WERI-Rb-1 (cell line): ENCODE data around the gene KRT12.
A peak's percentile ranks its signal among the peaks of the same experiment; 100 is the strongest.

ENCODE experiments used
- DNase-seq: peaks from one replicate; pipeline ENCODE4 v3.0.0-alpha.2; 2020
- H3K27ac ChIP-seq: fragments of 250-450 bp; sonication (Bioruptor Pico); 2 replicates; pipeline ENCODE4 v1.5.1; 2020; ENCODE audit warnings: mild to moderate bottlenecking, moderate library complexity
- H3K27me3 ChIP-seq: fragments of 250-450 bp; sonication (Bioruptor Pico); 2 replicates; pipeline ENCODE4 v1.5.1; 2021; ENCODE audit warnings: mild to moderate bottlenecking, low read depth, moderate library complexity; ENCODE audit not compliant: insufficient read depth, severe bottlenecking
- H3K36me3 ChIP-seq: fragments of 250-450 bp; sonication (Bioruptor Pico); 2 replicates; pipeline ENCODE4 v1.5.1; 2020; ENCODE audit warnings: mild to moderate bottlenecking, moderate library complexity
- H3K4me3 ChIP-seq: 2 replicates; pipeline ENCODE4 v1.5.1; 2011; ENCODE audit warnings: low read depth, mild to moderate bottlenecking, control low read depth, low read length
- H3K9me3 ChIP-seq: fragments of 250-450 bp; sonication (Bioruptor Pico); 2 replicates; pipeline ENCODE4 v1.5.1; 2021; ENCODE audit warnings: mild to moderate bottlenecking, moderate library complexity; ENCODE audit not compliant: severe bottlenecking
- TF ChIP-seq, protein P1 (sequence below): IDR thresholded peaks from 2 replicates; pipeline ENCODE4 v1.5.1; 2011; ENCODE audit warnings: low read depth, mild to moderate bottlenecking, control low read depth, inconsistent platforms, low read length

KRT12 gene

DNA sequence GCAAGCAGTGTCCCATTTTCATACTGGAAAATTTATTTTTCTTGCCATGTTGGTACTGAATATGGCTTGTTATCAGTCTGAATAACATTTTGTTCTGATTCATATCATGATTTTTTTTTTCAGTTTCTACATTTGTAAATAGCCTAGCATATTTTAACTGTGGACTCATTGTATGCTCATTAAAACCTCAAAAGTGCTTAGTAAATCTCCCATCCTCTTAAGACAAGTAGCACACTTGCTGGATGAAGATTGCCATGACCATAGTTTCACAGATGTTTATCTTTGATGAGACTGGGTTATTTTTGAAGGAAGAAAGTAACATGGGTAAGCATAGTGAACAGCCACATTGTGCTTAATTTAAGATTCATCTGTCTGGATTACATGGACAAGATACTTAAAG, 45.5 kb downstream of the KRT12 start:
- Histone ChIP-seq H3K27me3 (peaks cover 39% of the 10 kb centered on the region), H3K36me3 (no peaks in the 10 kb centered on the region), H3K27ac (no peak overlapping the region), H3K9me3 (peaks cover 19% of the 10 kb centered on the region), H3K4me3 (no peak overlapping the region)
- no peak for DNase-seq
- TF ChIP-seq, protein P1, sequence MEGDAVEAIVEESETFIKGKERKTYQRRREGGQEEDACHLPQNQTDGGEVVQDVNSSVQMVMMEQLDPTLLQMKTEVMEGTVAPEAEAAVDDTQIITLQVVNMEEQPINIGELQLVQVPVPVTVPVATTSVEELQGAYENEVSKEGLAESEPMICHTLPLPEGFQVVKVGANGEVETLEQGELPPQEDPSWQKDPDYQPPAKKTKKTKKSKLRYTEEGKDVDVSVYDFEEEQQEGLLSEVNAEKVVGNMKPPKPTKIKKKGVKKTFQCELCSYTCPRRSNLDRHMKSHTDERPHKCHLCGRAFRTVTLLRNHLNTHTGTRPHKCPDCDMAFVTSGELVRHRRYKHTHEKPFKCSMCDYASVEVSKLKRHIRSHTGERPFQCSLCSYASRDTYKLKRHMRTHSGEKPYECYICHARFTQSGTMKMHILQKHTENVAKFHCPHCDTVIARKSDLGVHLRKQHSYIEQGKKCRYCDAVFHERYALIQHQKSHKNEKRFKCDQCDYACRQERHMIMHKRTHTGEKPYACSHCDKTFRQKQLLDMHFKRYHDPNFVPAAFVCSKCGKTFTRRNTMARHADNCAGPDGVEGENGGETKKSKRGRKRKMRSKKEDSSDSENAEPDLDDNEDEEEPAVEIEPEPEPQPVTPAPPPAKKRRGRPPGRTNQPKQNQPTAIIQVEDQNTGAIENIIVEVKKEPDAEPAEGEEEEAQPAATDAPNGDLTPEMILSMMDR = no peak

DNA sequence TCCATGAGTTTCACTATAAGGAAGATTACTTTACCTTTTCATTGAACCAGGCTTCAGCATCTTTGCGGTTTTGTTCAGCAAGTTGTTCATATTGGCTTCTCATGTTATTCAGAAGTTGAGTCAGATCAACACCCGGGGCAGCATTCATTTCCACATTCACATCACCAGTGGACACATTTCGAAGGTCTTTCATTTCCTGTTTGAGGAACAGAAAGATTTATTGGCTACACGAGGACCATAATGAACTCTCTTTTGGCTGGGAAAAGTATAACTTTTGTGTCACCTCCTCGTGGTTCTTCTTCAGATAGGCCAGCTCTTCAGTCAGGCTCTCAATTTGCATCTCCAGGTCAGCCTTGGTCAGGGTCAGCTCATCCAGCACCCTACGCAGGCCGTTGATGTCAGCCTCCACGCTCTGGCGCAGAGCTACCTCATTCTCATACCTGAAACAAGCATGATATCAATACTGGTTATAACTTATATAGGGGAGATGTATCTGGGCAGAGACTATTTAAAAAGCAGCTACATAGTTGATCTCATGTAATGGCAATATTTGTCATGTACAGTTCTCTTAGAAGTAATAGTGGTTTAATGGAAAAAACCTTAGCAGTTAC, 46.7 kb downstream of the KRT12 start:
- Histone ChIP-seq H3K4me3 (no peak overlapping the region), H3K27ac (no peak overlapping the region), H3K36me3 (no peaks in the 10 kb centered on the region), H3K9me3 (peaks cover 19% of the 10 kb centered on the region), H3K27me3 (peaks cover 27% of the 10 kb centered on the region)
- no peak for DNase-seq
- TF ChIP-seq, protein P1 = no peak

DNA sequence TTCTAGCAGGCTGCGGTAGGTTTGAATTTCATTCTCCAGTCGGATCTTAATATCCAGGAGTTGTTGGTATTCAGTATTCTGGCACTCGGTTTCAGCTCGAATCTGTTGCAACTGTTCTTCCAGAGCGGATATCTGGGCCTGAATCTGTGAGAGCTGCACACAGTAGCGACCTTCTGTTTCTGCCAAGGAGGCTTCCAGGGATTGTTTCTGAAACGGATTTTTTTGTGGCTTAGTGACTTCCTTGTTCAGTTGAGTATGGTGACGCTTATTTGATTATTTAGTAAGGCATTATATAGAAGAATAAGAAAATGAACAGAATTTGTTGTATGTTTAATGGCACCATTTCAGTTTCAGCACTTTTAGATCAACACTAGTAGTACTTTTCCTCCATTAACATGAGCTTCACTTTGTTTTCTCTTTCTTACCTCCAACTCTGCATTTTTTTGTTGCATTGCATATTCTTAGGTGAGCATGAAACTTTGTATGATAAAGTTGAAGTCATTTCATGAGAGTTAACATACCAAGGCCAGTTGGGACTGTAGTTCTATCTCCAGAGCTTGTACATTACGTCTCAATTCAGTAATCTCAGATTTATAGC, 47.4 kb downstream of the KRT12 start:
- no peak overlapping the region for H3K27ac ChIP-seq
- no peaks in the 10 kb centered on the region for H3K36me3 ChIP-seq
- peak overlapping the region; percentile 70 for H3K4me3 ChIP-seq
- TF ChIP-seq, protein P1 = no peak
- H3K9me3 ChIP-seq = peaks cover 24% of the 10 kb centered on the region
- peaks cover 20% of the 10 kb centered on the region for H3K27me3 ChIP-seq
- DNase-seq = no peak

DNA sequence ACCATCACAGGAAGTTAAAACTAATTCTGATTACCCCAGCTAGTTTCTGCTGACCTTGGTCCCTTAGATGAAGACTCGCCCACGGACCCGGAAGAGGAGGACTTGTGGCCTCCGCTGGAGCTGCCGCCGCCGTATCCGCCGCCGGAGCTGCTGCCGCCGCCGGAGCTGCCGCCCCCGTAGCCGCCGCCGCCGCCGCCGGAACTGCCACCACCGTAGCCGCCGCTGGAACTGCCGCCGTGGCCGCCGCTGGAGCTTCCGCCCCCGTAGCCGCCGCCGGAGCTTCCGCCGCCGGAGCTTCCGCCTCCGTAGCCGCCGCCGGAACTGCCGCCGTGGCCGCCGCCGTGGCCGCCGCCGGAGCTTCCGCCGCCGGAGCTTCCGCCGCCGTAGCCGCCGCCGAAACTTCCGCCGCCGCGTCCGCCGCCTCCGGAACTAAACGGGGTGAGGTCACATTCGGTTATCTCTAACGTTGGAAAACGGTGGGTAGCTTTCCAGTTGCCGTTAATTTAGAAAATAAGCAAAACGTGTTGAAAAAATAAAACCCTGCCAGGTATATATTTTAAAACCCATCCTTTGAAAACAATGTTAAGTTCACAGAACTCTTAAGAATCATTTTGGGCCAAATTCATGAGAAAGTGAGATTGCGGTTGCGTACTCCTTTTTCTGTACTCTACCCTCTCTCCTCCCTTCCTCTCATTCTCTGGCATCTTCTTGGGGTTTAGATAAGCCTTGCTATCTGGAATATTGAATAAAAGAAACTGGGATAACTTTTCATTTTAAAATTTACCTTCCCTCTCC, 48.1 kb downstream of the KRT12 start:
- Histone ChIP-seq H3K4me3 (peak overlapping the region; percentile 85), H3K36me3 (no peaks in the 10 kb centered on the region), H3K27ac (peak overlapping the region; percentile 34; the same call in 1 of the 2 replicates), H3K9me3 (peaks cover 26% of the 10 kb centered on the region), H3K27me3 (peaks cover 14% of the 10 kb centered on the region)
- TF ChIP-seq, protein P1 = no peak
- peak; percentile 85 for DNase-seq

DNA sequence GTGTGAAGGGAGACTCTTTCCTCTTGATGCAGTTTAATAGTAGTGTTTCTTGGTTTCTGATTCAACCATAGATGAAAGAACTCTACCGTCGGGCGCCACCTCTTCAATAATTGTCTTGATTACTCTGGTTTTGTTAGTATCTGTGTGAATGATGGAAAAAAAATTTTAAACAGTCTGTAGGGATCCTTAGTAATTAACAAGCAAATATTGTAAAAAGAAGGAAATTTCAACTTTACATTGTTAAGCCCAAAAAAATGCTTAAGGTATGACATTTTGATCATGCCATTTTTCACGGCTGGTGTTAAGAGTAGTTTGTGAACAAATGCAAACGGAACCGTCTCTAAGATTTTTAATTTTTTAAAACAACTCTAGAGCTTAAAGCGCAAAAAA, 48.7 kb downstream of the KRT12 start:
- TF ChIP-seq, protein P1 = no peak
- Histone ChIP-seq H3K36me3 (no peaks in the 10 kb centered on the region), H3K27me3 (peaks cover 15% of the 10 kb centered on the region), H3K9me3 (peaks cover 26% of the 10 kb centered on the region), H3K27ac (peak overlapping the region; percentile 34; the same call in 1 of the 2 replicates), H3K4me3 (peak overlapping the region; percentile 85)
- no peak for DNase-seq
